Astrocyte of the hippocampus (primary cell): ENCODE measurements around the gene EXOSC10.

ENCODE experiments used
- DNase-seq: peaks from one replicate; pipeline ENCODE4 v3.0.0; 2011; ENCODE audit warnings: low read depth, low spot score

The EXOSC10 gene

DNA sequence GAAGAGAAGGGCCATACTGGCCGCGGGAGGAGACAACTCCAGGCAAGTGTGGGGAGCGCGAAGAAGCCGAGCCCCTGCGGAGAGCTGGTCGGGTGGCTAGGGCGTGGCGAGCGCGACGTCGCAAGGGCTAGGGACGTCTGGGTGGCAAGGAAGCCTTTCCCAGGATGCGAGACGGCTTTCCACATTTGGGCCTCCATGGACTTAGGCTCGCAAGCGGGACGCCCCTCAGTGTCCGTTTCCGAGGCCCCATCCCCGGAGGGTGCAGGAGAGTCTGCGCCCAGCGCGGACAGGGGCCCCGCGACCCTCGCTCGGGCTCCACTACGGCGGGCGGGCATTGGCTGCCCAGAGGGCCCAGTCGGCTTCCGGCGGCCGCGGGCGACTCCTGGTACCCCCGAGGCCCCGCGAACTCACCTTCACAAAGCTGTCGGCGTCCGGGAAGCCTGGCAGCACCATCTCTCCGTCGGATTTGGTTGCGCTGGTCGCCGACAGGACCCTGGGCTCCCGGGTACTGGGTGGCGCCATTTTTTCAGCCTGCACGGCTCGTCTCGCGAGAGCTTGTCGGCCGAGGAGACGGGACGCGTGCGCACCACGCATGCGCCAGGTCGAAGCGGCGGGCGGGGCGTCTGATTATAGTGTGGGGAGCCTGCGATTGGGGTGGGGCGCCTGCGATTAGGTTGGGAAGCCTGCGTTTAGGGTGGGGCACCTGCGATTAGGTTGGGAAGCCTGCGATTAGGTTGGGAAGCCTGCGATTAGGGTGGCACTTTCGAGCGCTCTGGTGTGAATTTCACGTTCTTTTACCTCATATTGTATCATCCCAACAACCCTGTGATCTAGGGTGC, at the start of gene EXOSC10:
Gene EXOSC10, minus strand, starts transcription at position 560 of the 839 bp plus-strand sequence. Its CDS starts 38 bp downstream, at position 522.
- DNase-seq = peak; percentile 96

DNA sequence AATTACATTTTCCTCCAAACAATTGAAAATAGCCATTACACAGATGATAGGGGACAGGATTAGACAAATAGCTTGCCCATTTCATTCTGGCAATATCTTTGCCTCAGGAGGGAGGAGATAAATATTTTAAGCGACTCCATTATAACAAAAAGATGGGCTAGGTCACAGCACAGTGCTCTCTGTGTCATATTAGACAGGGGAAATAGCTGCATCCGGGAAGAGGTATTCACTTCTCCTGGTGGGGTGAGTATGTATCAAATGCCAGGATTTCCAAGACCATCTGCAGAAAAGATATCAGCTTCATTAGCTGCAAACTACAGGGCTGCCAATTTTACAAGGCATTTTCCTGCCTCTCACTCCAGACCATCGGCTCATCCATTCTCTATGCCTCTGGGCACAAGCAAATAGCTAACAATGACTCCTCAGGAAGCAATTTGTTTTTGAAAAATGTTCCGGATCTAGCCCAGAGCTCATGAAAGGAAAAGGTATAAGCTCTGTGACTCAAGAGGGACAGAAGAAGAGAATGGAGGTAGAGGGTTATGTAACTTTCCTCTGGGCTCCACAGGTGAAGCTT, 47.6 kb upstream of the EXOSC10 start:
- peak; percentile 49 for DNase-seq

DNA sequence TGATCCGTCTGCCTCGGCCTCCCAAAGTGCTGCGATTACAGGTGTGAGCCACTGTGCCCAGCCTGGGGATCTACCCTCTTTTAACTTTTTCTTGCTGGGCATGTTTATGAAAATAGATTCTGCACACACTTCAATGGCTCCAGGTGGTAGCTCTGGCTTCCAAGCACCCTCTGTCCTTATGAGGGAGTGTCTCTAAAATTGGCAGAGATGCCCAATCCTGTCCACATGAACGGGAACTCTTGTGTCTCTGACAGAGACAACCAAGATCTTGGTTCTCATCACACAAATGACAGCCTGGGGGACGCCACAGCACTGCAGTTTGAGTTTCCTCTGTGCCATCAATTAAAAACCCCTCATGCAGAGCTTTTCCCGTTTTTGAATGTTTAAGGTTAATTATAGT, 46.1 kb upstream of the EXOSC10 start:
- no peak for DNase-seq

DNA sequence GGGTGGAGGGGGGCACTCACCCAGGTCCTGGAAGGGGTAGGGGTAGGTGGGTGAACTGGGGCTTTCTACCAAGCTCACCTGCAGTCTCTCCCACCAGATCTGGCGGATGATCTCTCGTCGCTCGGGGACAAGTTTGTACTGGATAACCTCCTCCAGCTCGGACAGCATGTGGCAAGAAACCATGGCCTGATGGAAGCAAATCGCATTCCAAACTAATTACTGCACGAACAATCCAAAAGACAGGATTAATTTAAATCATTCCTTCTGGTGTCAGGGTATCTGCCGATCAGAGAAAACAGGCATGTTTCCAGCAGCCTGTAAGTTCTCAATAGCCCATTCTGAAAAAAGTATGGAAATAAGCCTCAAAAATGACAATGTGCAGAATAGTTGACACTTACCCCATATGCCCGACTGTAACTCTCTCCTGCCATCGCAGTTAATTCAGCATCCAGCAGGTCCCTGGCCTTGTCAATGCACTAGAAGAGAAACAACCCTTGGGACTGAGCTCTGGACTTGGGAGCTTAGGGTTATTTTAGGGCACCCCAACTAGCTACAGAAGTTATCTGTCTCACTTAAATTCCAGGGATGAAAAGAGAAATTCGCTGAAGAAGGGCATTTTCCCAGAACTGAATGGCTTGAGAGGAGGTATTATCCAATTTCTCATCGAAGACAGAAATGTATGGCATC, 45.0 kb upstream of the EXOSC10 start:
- DNase-seq = no peak

DNA sequence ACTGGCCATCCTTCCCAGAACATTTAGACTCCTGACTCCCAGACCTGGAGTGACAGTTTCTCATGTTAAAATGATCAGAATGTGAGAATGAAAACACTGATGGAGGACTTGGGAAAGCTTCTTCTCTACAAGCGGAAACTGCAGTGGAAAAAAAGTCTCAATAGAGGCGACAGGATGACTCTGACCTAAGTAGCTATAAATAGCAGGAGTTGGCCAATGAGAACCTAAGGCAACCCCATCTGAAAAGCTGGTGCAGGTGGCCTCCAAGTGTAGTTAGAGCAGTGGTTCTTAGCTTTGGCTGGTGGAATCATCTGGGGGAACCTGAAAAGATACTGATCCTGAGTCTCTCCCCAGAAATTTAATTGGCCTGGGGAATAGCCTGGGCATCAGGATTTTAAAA, 44.2 kb upstream of the EXOSC10 start:
- no peak for DNase-seq

- no peak for DNase-seq
These were observed 43.7 kb upstream of the EXOSC10 start for GRCh38 chr1:11143401-11143800.

- no peak for DNase-seq
These were observed 43.1 kb upstream of the EXOSC10 start for GRCh38 chr1:11142618-11143391.

GRCh38 chr1:11138952-11139351, 39.3 kb upstream of the EXOSC10 start:
- DNase-seq = peak; percentile 26

- DNase-seq = no peak
These were observed 38.4 kb upstream of the EXOSC10 start for GRCh38 chr1:11138029-11138428.

DNA sequence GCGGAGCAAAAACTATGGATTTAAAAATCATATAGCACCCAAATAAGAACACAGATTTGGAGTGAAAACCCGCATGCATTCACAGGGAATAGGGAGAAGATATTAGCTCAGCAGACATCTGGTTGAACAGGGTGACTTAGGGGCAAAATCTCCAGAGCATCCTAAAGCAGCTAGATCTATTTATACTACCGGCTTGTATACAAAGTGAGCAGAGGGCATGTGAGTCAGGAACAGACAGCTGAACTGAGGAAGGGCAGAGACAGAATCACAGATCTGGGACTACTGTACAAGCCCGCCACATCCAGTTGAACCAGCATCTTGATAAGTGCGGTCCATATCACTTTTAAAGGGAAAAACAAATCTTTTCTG, 35.2 kb upstream of the EXOSC10 start:
- no peak for DNase-seq

DNA sequence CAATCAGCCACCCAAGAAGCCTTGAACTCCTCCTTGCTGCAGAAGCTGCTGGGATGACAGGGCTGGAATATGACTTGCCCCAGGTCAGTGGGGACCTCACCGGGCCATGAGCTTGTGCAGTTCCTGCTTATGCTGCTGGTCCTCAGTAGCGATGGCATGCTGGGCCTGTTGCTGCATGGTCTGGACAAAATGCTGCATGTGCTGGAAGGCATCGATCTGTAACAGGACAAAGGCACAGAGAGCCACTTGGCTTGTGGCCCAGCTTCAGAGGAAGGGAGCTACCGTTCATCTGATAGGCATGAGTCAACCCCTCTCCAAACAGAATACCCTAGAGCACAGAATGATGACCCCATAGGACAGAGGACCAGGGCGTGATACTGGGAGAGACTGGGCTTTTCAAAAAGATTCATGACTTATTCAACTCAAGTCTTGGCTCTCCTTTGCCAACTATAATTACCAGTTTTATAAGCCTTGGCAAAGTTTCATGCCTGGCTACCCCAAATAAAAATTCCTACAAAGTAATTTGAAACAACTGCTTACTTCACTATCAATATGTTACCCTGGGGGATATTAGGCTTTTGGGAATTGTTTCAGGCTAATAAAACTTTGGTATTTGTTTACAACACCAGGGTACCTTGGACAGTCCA, 34.7 kb upstream of the EXOSC10 start:
- DNase-seq = peak; percentile 45

- no peak for DNase-seq
These were observed 33.1 kb upstream of the EXOSC10 start for GRCh38 chr1:11132563-11133293.

DNA sequence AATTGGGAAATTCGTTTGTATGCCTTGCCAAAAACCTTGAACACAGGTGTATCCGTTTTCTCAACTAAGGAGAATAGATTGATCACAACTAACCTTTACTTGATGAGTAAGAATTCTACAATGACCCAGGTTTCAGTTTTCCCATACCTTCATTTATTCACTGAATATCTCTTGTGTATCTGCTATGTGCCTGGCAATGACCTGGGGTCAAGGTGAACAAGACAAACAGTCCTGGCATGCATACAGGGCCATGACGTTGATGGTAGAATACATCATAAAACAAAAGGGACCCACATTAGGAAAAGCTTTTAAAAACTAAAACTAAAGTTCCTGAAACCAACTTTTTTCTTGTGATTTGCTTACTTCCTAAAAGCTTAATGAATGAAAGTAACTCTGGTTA, 32.1 kb upstream of the EXOSC10 start:
- DNase-seq = no peak

DNA sequence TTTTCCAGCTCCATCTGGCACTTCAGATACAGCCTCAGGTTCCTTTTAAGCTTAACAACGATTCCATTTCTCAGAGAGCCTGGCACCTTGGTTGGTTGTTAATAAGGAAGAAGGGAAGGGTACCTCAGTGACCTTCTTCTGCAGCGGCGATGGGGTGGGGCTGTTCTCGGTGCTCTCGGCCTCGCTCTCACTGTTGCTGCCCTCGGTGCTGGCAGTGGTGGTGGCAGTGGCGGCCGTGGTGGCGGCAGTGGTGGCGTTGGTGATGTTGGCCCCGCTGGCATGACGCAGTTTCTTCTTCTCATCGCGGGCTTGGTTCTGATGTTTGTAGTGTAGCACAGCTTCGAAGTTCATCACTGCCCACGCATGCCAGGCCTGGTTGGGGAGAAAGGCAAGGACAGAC, 30.7 kb upstream of the EXOSC10 start:
- no peak for DNase-seq

- no peak for DNase-seq
These were observed 30.2 kb upstream of the EXOSC10 start for GRCh38 chr1:11129649-11130390.

- DNase-seq = no peak
These were observed 26.9 kb upstream of the EXOSC10 start for GRCh38 chr1:11126569-11126968.

GRCh38 chr1:11125931-11126330, 26.3 kb upstream of the EXOSC10 start:
- no peak for DNase-seq

DNA sequence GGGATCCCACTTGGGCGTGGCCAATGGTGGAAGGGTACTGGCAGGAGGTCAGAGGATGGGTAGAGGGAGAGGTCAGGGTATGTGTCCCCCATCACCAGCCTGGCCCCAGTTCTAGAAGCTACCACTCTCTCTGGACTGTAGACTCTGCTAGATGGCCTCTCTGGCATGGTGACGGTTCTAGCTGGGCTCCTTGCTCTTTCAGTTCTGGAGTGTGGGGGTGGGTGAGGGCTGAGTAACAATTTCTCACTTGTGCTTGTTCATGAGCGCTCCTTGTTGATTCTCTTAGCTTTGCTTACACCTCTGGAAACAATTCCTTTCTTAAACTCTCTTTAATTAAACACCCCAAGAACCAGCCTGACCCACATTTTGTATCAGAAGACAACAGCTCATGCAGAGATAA, 25.3 kb upstream of the EXOSC10 start:
- no peak for DNase-seq

DNA sequence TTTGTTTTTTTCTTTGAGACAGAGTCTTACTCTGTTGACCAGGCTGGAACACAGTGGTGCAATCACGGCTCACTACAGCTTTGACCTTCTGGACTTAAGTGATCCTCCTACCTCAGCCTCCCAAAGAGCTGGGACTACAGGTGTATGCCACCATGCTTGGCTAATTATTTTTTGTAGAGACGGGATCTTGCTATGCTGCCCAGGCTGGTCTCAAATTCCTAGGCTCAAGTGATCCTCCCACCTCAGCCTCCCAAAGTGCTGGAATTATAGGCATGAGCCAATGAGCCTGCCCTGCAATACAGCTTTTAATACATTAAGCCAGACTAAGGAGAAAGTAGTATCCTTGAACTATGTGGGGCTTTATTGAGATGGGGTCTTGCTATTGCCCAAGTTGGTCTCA, 16.6 kb upstream of the EXOSC10 start:
- DNase-seq = no peak

- DNase-seq = no peak
These were observed 15.3 kb upstream of the EXOSC10 start for GRCh38 chr1:11114966-11115365.
